Measurements from ENCODE around the gene CCDC69. TPM values are rescaled to one million over a fixed set of nuclear protein-coding genes. Genes with fewer than 3 reads are reported as not detected.

Gene CCDC69
- 1.5 and 2.0 TPM in 2 replicates for total RNA-seq

GRCh38 chr5:151223447-151224264 is at the start of gene CCDC69:
Gene CCDC69, minus strand, starts transcription at chr5:151224092. Its CDS starts 122 bp downstream, at chr5:151223970.

GRCh38 chr5:151252762-151253604 is 29.1 kb upstream of the CCDC69 start, which contains the start of gene GM2A:
Gene GM2A, plus strand, starts transcription at chr5:151253185. Its CDS starts 32 bp downstream, at chr5:151253217.

GRCh38 chr5:151157426-151158286 is 66.2 kb downstream of the CCDC69 start, which contains the start of gene ANXA6:
Gene ANXA6, minus strand, starts transcription at chr5:151157779. Its CDS starts 9,878 bp downstream, at chr5:151147901.

Other genes with a start within 250 kb of the CCDC69 start
- gene GPX3, start 203.5 kb downstream of the CCDC69 start, total RNA-seq: 1.7 and 2.4 TPM in 2 replicates
- gene TNIP1, start 143.1 kb downstream of the CCDC69 start, total RNA-seq: 43.6 and 48.4 TPM in 2 replicates
- 549 and 560 TPM in 2 replicates for gene ANXA6, start 66.3 kb downstream of the CCDC69 start, total RNA-seq
- 12.9 and 27.4 TPM in 2 replicates for gene GM2A, start 29.1 kb upstream of the CCDC69 start, total RNA-seq
- gene SLC36A3, start 79.7 kb upstream of the CCDC69 start, total RNA-seq: not detected in 2 replicates
- not detected in 2 replicates for gene SLC36A2, start 123.5 kb upstream of the CCDC69 start, total RNA-seq
- gene SLC36A1, start 223.5 kb upstream of the CCDC69 start, total RNA-seq: 9.1 and 9.9 TPM in 2 replicates

Data from uterine smooth muscle cell (primary cell).